ENCODE results near the gene FADS6. TPM values are rescaled to one million over a fixed set of nuclear protein-coding genes. Genes with fewer than 3 reads are reported as not detected.

Gene FADS6
- total and polyA plus RNA-seq, 2 of the 13 experiments (the other 11 are each of a cell fraction or from before 2014, with no cell fraction given): 0.11 TPM

DNA sequence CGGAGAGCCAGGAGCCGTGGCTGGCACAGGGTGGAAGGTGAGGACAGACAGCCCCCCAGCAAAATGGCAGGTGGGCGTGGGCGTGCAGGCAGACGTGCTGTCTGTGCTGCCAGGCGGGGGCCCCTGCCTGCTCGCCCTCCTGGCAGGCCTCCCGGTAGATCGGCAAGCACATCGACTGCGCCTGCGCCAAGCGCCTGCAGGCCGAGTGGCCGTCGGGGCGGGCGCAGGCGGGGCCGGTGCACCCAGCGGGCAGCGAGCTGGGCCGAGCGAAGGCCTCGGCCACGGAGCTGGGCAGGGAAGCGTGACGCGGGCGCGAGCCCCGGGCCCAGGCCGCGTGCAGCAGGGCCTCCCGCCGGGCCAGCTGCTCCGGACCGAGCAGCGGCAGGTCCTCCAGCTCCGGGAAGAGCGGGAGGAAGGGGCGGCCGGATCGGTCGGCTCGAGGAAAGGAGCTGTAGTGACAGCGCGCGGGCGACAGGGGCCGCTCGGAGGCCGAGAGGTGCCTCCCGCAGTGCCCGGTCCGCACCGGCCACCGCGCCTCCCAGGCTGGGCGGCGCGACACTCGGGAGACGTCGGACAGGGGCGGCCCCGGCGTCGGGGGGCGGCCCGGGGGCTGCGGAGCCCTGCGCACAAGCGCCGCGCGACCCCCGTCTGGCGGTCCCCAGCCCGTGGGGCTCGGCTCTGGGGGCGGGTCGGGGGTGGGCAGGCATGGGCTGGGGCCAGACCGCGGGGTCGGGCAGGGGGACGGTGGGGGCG is 50.7 kb downstream of the FADS6 start (continued):
- TF ChIP-seq, protein P1, sequence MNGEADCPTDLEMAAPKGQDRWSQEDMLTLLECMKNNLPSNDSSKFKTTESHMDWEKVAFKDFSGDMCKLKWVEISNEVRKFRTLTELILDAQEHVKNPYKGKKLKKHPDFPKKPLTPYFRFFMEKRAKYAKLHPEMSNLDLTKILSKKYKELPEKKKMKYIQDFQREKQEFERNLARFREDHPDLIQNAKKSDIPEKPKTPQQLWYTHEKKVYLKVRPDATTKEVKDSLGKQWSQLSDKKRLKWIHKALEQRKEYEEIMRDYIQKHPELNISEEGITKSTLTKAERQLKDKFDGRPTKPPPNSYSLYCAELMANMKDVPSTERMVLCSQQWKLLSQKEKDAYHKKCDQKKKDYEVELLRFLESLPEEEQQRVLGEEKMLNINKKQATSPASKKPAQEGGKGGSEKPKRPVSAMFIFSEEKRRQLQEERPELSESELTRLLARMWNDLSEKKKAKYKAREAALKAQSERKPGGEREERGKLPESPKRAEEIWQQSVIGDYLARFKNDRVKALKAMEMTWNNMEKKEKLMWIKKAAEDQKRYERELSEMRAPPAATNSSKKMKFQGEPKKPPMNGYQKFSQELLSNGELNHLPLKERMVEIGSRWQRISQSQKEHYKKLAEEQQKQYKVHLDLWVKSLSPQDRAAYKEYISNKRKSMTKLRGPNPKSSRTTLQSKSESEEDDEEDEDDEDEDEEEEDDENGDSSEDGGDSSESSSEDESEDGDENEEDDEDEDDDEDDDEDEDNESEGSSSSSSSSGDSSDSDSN (CRISPR knock-in tag; IDR thresholded peaks at IDR 0.05): no peak; the same call in 1 of the 2 replicates
- TF ChIP-seq JUN (CRISPR knock-in tag; IDR thresholded peaks at IDR 0.05) (no peak), HDAC2 (CRISPR knock-in tag; IDR thresholded peaks at IDR 0.05) (no peak), POGZ (CRISPR knock-in tag; IDR thresholded peaks at IDR 0.05) (no peak), PITX1 (CRISPR knock-in tag; IDR thresholded peaks at IDR 0.05) (0 out of 2 replicates have a peak, but pooled peaks have one; percentile 26), ZNF777 (CRISPR knock-in tag; IDR thresholded peaks at IDR 0.05) (peak; percentile 100), SMYD3 (CRISPR knock-in tag; IDR thresholded peaks at IDR 0.05) (no peak), NFRKB (IDR thresholded peaks at IDR 0.05) (no peak), HNRNPH1 (optimal IDR thresholded peaks at IDR 0.05; ENCODE audit: low read depth, low read length) (no peak), HES4 (CRISPR knock-in tag; IDR thresholded peaks at IDR 0.05; ENCODE audit: borderline replicate concordance) (no peak), DMAP1 (CRISPR knock-in tag; IDR thresholded peaks at IDR 0.05) (no peak), ZKSCAN1 (IDR thresholded peaks at IDR 0.05; ENCODE audit: low read length) (no peak), ZFX (CRISPR knock-in tag; IDR thresholded peaks at IDR 0.05; ENCODE audit: low read depth) (peak; percentile 78), HOXD1 (CRISPR knock-in tag; IDR thresholded peaks at IDR 0.05) (no peak), ZSCAN21 (CRISPR knock-in tag; IDR thresholded peaks at IDR 0.05; ENCODE audit: borderline replicate concordance) (no peak), MEF2D (CRISPR knock-in tag; IDR thresholded peaks at IDR 0.05) (no peak), NONO (IDR thresholded peaks at IDR 0.05) (no peak), NONO (CRISPR knock-in tag; conservative IDR thresholded peaks at IDR 0.05) (0 out of 2 replicates have a peak, but pooled peaks have one; percentile 42), BCL6 (CRISPR knock-in tag; IDR thresholded peaks at IDR 0.05) (no peak), SMARCC2 (IDR thresholded peaks at IDR 0.05) (no peak), CREM (IDR thresholded peaks at IDR 0.05) (no peak), CREM (CRISPR knock-in tag; IDR thresholded peaks at IDR 0.05) (no peak), CHCHD3 (CRISPR knock-in tag; IDR thresholded peaks at IDR 0.05) (no peak), ZNF34 (CRISPR knock-in tag; IDR thresholded peaks at IDR 0.05; ENCODE audit: borderline replicate concordance) (0 out of 2 replicates have a peak, but pooled peaks have one; percentile 36), ZNF589 (CRISPR knock-in tag; conservative IDR thresholded peaks at IDR 0.05) (no peak)
- TF ChIP-seq, protein P2, sequence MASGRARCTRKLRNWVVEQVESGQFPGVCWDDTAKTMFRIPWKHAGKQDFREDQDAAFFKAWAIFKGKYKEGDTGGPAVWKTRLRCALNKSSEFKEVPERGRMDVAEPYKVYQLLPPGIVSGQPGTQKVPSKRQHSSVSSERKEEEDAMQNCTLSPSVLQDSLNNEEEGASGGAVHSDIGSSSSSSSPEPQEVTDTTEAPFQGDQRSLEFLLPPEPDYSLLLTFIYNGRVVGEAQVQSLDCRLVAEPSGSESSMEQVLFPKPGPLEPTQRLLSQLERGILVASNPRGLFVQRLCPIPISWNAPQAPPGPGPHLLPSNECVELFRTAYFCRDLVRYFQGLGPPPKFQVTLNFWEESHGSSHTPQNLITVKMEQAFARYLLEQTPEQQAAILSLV (CRISPR knock-in tag; IDR thresholded peaks at IDR 0.05; ENCODE audit: borderline replicate concordance): no peak
